ENCODE measurements around the gene JAKMIP1. TPM values are rescaled to one million over a fixed set of nuclear protein-coding genes. Genes with fewer than 3 reads are reported as not detected.

JAKMIP1 gene
- polyA plus RNA-seq, 1 donor from 2014 or later, result 15.3 TPM

- H3K9me2 ChIP-seq (ENCODE audit: insufficient read depth, low read length), result no peaks in the 10 kb centered on the region
- H3K4me3 ChIP-seq (ENCODE audit: low read length), result no peak overlapping the region
- H2AFZ ChIP-seq (ENCODE audit: low read depth, low read length), result no peak overlapping the region
- no peaks in the 10 kb centered on the region for H3K9me3 ChIP-seq (ENCODE audit: low read length)
- no peaks in the 10 kb centered on the region for H3K79me2 ChIP-seq (replicated peaks; ENCODE audit: insufficient read depth, low read length)
- H3K36me3 ChIP-seq (ENCODE audit: insufficient read depth, low read length), result no peaks in the 10 kb centered on the region
- no peaks in the 10 kb centered on the region for H3K27me3 ChIP-seq (ENCODE audit: insufficient read depth, low read depth, low read length)
- no peak overlapping the region for H3K4me2 ChIP-seq (ENCODE audit: low read length)
- H4K20me1 ChIP-seq (ENCODE audit: insufficient read depth), result no peaks in the 10 kb centered on the region
- H3K9ac ChIP-seq (ENCODE audit: low read length), result no peak overlapping the region
- H3F3A ChIP-seq (ENCODE audit: insufficient read depth, low read length, poor library complexity, severe bottlenecking), result no peaks in the 10 kb centered on the region
- TF ChIP-seq REST (IDR thresholded peaks at IDR 0.05; ENCODE audit: borderline replicate concordance), result no peak
- no peak for TF ChIP-seq POLR2AphosphoS5 (IDR thresholded peaks at IDR 0.05)
- TF ChIP-seq TAF1 (IDR thresholded peaks at IDR 0.05; ENCODE audit: low read depth), result no peak
- TF ChIP-seq MXI1 (conservative IDR thresholded peaks at IDR 0.05; ENCODE audit: poor library complexity, severe bottlenecking), result no peak
- TF ChIP-seq SMC3 (conservative IDR thresholded peaks at IDR 0.05; ENCODE audit: poor library complexity), result no peak
- TF ChIP-seq EZH2 (IDR thresholded peaks at IDR 0.05; ENCODE audit: borderline replicate concordance, insufficient read depth, low read length, poor library complexity, severe bottlenecking), result no peak
- TF ChIP-seq RAD21 (conservative IDR thresholded peaks at IDR 0.05), result no peak
- TF ChIP-seq CTCF (IDR thresholded peaks at IDR 0.05; ENCODE audit: poor library complexity, severe bottlenecking), result no peak
- TF ChIP-seq EP300 (conservative IDR thresholded peaks at IDR 0.05; ENCODE audit: poor library complexity, severe bottlenecking), result no peak
- H3K27ac ChIP-seq (ENCODE audit: low read length), result no peak overlapping the region
Measured at GRCh38 chr4:6229671-6230501, 29.5 kb upstream of the JAKMIP1 start.

GRCh38 chr4:6229095-6229494 lies 28.7 kb upstream of the JAKMIP1 start:
- Histone ChIP-seq H3K36me3 (ENCODE audit: insufficient read depth, low read length) (no peaks in the 10 kb centered on the region), H3F3A (ENCODE audit: insufficient read depth, low read length, poor library complexity, severe bottlenecking) (no peaks in the 10 kb centered on the region), H3K9ac (ENCODE audit: low read length) (no peak overlapping the region), H4K20me1 (ENCODE audit: insufficient read depth) (no peaks in the 10 kb centered on the region), H3K4me3 (ENCODE audit: low read length) (no peak overlapping the region), H2AFZ (ENCODE audit: low read depth, low read length) (no peak overlapping the region), H3K27ac (ENCODE audit: low read length) (no peak overlapping the region), H3K9me2 (ENCODE audit: insufficient read depth, low read length) (no peaks in the 10 kb centered on the region), H3K9me3 (ENCODE audit: low read length) (no peaks in the 10 kb centered on the region), H3K27me3 (ENCODE audit: insufficient read depth, low read depth, low read length) (no peaks in the 10 kb centered on the region), H3K4me2 (ENCODE audit: low read length) (no peak overlapping the region), H3K79me2 (replicated peaks; ENCODE audit: insufficient read depth, low read length) (no peaks in the 10 kb centered on the region)
- no peak for TF ChIP-seq REST (IDR thresholded peaks at IDR 0.05; ENCODE audit: borderline replicate concordance)

Measured in neural cell (in vitro differentiated cells).